ENCODE measurements around the gene AIG1. TPM values are rescaled to one million over a fixed set of nuclear protein-coding genes. Genes with fewer than 3 reads are reported as not detected.
"Not testable (repeated sequence)": the region's sequence is repeated elsewhere in the genome, so short reads cannot be mapped to it uniquely, and the experiment has no call there.

AIG1 gene
- total RNA-seq, 1 donor from 2014 or later, result 29.6 TPM

DNA sequence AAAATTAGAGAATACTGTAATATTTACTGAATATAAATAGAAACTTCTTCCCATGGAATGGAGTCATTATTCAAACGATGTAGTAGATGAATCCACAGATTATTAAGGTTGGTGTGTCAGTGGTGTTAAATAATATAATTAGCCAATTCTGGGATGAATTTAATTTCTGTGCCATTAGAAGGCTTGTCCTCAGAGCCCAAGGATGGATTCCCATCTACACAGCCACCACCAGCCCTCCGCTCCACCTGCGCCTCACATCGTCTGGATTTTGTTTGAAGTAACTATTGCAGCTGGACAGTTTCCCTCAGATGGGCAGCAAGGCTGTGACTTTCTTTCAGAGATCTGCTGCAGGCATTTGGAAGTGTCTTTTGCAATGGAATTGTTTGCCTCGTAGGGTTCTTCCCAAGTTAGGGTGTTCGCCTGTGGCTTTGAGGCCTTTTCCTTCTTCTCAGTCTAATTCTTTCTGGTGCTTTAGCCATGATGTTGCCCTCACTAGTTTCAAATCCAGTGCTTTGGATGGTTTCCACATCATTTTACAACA lies 104.7 kb downstream of the AIG1 start:
- DNase-seq (no peak), ATAC-seq (no peak)
- no peak for TF ChIP-seq CTCF (IDR thresholded peaks at IDR 0.05)
- H3K4me3 ChIP-seq, result no peak overlapping the region
- no peaks in the 10 kb centered on the region for H3K4me1 ChIP-seq
- no peaks in the 10 kb centered on the region for H3K36me3 ChIP-seq
- intact Hi-C loops (cut with DNase I), result no loop called here
- H3K9me3 ChIP-seq, result no peaks in the 10 kb centered on the region
- H3K27ac ChIP-seq, result no peak overlapping the region
- H3K27me3 ChIP-seq (ENCODE audit: low read depth), result no peaks in the 10 kb centered on the region

DNA sequence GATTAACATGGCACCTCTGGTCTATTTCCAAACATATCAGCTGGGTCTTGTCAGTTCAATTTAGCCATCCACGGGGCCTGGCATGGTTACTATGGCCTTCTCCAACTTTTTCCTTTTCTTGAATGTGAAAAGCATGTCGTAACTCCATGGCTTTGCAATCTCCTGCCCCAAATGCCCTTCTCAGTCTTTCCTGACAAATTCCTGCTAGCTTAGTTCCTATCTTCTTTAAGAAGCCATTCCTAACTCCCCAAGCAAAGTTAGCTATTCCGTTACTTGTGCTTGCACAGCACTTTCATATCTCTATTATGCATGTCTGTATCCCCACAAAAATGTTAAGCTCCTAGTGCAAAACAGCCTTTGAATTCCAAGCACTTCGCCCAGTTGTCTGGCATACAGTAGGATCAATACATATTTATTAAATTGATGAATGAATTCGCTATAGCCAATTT lies 105.6 kb downstream of the AIG1 start:
- Histone ChIP-seq H3K36me3 (no peaks in the 10 kb centered on the region), H3K4me1 (no peaks in the 10 kb centered on the region)
- no peak for ATAC-seq

DNA sequence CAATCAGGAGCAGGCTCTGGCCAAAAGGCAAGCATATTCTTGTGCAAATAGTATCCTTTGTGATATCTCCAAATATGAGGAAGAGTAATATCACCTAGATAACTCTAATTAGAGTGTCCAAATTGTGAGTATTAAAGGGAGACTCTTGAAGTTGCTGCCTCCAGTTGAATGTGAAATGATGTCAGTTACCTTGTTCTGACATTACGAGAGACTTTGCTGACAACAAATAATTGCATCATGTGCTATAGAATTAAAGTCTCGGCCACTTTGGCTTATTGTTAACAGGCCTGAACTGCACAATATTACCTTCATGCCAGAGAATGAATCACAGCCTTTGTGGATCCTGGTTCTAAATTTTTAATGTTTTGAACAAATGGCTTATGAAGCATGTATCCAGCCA lies 106.5 kb downstream of the AIG1 start:
- H3K27me3 ChIP-seq (ENCODE audit: low read depth), result no peaks in the 10 kb centered on the region
- intact Hi-C loops (cut with DNase I), result no loop called here
- ATAC-seq (no peak), DNase-seq (no peak)
- no peaks in the 10 kb centered on the region for H3K36me3 ChIP-seq
- no peaks in the 10 kb centered on the region for H3K4me1 ChIP-seq
- no peak overlapping the region for H3K4me3 ChIP-seq
- no peak overlapping the region for H3K27ac ChIP-seq
- no peaks in the 10 kb centered on the region for H3K9me3 ChIP-seq
- no peak for TF ChIP-seq CTCF (IDR thresholded peaks at IDR 0.05)

More for the DNA sequence above, 105.6 kb downstream of the AIG1 start:
- no peaks in the 10 kb centered on the region for H3K27me3 ChIP-seq (ENCODE audit: low read depth)
- intact Hi-C loops (cut with DNase I), result no loop called here
- H3K27ac ChIP-seq, result no peak overlapping the region
- TF ChIP-seq CTCF (IDR thresholded peaks at IDR 0.05), result no peak
- H3K4me3 ChIP-seq, result no peak overlapping the region
- H3K9me3 ChIP-seq, result no peaks in the 10 kb centered on the region
- DNase-seq, result no peak

DNA sequence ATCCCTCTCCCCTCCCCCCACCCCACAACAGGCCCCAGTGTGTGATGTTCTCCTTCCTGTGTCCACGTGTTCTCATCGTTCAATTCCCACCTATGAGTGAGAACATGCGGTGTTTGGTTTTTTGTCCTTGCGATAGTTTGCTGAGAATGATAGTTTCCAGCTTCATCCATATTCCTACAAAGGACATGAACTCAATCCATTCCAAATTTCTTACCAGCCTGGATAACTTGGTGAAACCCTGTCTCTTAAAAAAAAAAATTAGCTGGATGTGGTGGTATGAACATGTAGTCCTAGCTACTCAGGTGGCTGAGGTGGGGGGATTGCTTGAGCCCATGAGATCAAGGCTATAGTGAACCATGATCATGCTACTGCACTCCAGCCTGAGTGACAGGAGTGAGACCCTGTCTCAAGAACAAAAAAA lies 107.7 kb downstream of the AIG1 start:
- H3K27ac ChIP-seq; H3K27me3 ChIP-seq (ENCODE audit: low read depth); ATAC-seq; H3K9me3 ChIP-seq; H3K4me3 ChIP-seq; H3K4me1 ChIP-seq; H3K36me3 ChIP-seq; intact Hi-C loops (cut with DNase I); DNase-seq: not testable (repeated sequence)

GRCh38 chr6:143169440-143169839 lies 108.8 kb downstream of the AIG1 start:
- no peak for TF ChIP-seq CTCF (IDR thresholded peaks at IDR 0.05)
- ATAC-seq (no peak), DNase-seq (no peak)
- no peaks in the 10 kb centered on the region for H3K36me3 ChIP-seq
- H3K27ac ChIP-seq, result no peak overlapping the region
- H3K4me1 ChIP-seq, result no peaks in the 10 kb centered on the region
- no peaks in the 10 kb centered on the region for H3K27me3 ChIP-seq (ENCODE audit: low read depth)
- intact Hi-C loops (cut with DNase I), result no loop called here
- no peaks in the 10 kb centered on the region for H3K9me3 ChIP-seq
- no peak overlapping the region for H3K4me3 ChIP-seq

- intact Hi-C loops (cut with DNase I), result no loop called here
- Histone ChIP-seq H3K27ac (no peak overlapping the region), H3K9me3 (peaks cover 7% of the 10 kb centered on the region), H3K4me3 (no peak overlapping the region), H3K36me3 (no peaks in the 10 kb centered on the region), H3K27me3 (ENCODE audit: low read depth) (no peaks in the 10 kb centered on the region), H3K4me1 (no peaks in the 10 kb centered on the region)
- DNase-seq (no peak), ATAC-seq (no peak)
- no peak for TF ChIP-seq CTCF (IDR thresholded peaks at IDR 0.05)
Measured at GRCh38 chr6:143174516-143174915, 113.8 kb downstream of the AIG1 start.

Data from lower lobe of right lung (tissue), 2 donors.